ENCODE data around the gene SLC22A5. TPM values are rescaled to one million over a fixed set of nuclear protein-coding genes. Genes with fewer than 3 reads are reported as not detected.

Gene SLC22A5
- total and polyA plus RNA-seq, 8 donors = 5.5 to 13.1 (median 7.8) TPM

- Histone ChIP-seq H3K9me3 (no peaks in the 10 kb centered on the region), H3K36me3 (no peaks in the 10 kb centered on the region), H3K27ac (no peak overlapping the region), H3K4me1 (peaks cover 0 to 11% (median 0%) of the 10 kb centered on the region in 3 donors), H3K4me3 (no peak overlapping the region), H3K27me3 (no peaks in the 10 kb centered on the region)
- DNase-seq (no peak), ATAC-seq (no peak), FAIRE-seq (no peak)
- TF ChIP-seq, protein P1, sequence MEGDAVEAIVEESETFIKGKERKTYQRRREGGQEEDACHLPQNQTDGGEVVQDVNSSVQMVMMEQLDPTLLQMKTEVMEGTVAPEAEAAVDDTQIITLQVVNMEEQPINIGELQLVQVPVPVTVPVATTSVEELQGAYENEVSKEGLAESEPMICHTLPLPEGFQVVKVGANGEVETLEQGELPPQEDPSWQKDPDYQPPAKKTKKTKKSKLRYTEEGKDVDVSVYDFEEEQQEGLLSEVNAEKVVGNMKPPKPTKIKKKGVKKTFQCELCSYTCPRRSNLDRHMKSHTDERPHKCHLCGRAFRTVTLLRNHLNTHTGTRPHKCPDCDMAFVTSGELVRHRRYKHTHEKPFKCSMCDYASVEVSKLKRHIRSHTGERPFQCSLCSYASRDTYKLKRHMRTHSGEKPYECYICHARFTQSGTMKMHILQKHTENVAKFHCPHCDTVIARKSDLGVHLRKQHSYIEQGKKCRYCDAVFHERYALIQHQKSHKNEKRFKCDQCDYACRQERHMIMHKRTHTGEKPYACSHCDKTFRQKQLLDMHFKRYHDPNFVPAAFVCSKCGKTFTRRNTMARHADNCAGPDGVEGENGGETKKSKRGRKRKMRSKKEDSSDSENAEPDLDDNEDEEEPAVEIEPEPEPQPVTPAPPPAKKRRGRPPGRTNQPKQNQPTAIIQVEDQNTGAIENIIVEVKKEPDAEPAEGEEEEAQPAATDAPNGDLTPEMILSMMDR (IDR thresholded peaks at IDR 0.05) = no peak
- 69 to 75% methylated on average over 6 of the region's 6 CpGs for WGBS, 2 donors
- intact Hi-C loops (cut with DNase I) = no loop called here
Observed at GRCh38 chr5:132365213-132365612, 4.3 kb upstream of the SLC22A5 start.

DNA sequence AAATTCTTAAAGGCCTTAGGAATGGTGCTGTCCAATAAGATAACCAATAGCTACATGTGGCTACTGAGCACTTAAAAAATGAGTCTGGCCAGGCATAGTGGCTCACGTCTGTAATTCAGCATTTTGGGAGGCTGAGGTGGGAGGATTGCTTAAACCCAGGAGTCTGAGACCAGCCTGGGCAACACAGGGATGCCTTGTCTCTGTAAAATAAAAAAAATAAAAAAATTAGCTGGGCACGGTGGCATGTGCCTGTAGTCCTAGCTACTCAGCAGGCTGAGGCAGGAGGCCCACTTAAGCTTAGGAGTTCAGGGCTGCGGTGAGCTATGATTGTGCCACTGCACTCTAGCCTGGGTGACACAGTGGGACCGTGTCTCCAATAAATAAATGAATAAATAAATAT lies 1.3 kb upstream of the SLC22A5 start:
- TF ChIP-seq, protein P1 (IDR thresholded peaks at IDR 0.05) = no peak
- no peaks in the 10 kb centered on the region for H3K36me3 ChIP-seq
- DNase-seq (no peak), ATAC-seq (no peak), FAIRE-seq (no peak)
- intact Hi-C loops (cut with DNase I) = no loop called here
- H3K4me1 ChIP-seq = peaks cover 0 to 24% (median 0%) of the 10 kb centered on the region in 3 donors
- WGBS, 2 donors = 54 to 55% methylated on average over 4 of the region's 4 CpGs
- H3K4me3 ChIP-seq = no peak overlapping the region
- H3K9me3 ChIP-seq = no peaks in the 10 kb centered on the region
- H3K27me3 ChIP-seq = no peaks in the 10 kb centered on the region
- H3K27ac ChIP-seq = peak overlapping the region in 1 of 4 donors; percentile 71

- FAIRE-seq (no peak), ATAC-seq (peak; percentile 1 to 15 (median 4)), DNase-seq (no peak)
- no peaks in the 10 kb centered on the region for H3K9me3 ChIP-seq
- peak overlapping the region; percentile 71 to 91 (median 84) for H3K27ac ChIP-seq
- H3K36me3 ChIP-seq = no peaks in the 10 kb centered on the region
- no peaks in the 10 kb centered on the region for H3K27me3 ChIP-seq
- WGBS, 2 donors = 0 to 2% methylated on average over 9 of the region's 9 CpGs
- TF ChIP-seq, protein P1 (IDR thresholded peaks at IDR 0.05) = no peak
- peaks cover 0 to 24% (median 0%) of the 10 kb centered on the region in 3 donors for H3K4me1 ChIP-seq
- H3K4me3 ChIP-seq = peak overlapping the region; percentile 51 to 79 (median 72)
- intact Hi-C loops (cut with DNase I) = no loop called here
Observed at GRCh38 chr5:132369007-132369473, 470 bp upstream of the SLC22A5 start.

DNA sequence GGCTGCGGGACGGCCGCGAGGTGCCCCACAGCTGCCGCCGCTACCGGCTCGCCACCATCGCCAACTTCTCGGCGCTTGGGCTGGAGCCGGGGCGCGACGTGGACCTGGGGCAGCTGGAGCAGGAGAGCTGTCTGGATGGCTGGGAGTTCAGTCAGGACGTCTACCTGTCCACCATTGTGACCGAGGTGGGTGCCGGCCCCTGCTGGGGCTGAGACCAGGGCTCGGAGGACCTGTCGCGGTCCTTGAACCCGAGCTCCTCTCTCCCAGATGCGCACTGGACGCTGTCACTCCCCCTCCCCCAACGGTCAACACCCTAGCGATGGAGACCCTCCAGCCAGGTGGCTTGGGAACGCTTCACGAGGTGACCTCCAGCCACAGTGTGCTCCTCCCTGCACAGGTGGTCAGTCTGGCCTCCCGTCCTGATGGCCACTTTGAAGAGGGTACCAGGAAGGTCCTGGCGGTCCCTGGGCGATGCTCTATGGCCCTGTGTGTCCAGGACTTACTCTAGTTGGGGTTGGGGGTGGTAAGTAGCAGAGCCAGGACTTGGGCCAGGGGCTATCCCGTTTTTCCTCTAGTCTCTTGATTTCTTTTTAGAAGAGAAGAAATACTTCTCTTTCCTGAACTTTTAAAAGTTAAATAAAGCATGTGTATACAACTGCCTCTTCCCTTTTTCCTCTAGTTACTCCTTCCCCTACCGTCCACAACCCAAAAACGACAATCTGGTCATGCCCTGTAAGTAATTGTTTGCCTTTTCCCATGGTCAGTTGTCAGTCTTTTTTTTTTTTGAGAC lies 866 bp downstream of the SLC22A5 start:
- ATAC-seq (peak; percentile 4 to 12 (median 8)), FAIRE-seq (no peak), DNase-seq (peak in 4 of 6 donors; percentile 35 to 76 (median 45))
- H3K9me3 ChIP-seq = no peaks in the 10 kb centered on the region
- peak overlapping the region; percentile 71 to 91 (median 84) for H3K27ac ChIP-seq
- peaks cover 0 to 18% (median 0%) of the 10 kb centered on the region in 3 donors for H3K4me1 ChIP-seq
- peak overlapping the region; percentile 51 to 79 (median 72) for H3K4me3 ChIP-seq
- intact Hi-C loops (cut with DNase I) = no loop called here
- H3K27me3 ChIP-seq = no peaks in the 10 kb centered on the region
- H3K36me3 ChIP-seq = no peaks in the 10 kb centered on the region
- 5 to 7% methylated on average over 30 to 34 of the region's 34 CpGs for WGBS, 2 donors
- TF ChIP-seq, protein P1 (IDR thresholded peaks at IDR 0.05) = no peak
